Measurements from ENCODE around the gene BICRA.
"Not testable (repeated sequence)": the region's sequence is repeated elsewhere in the genome, so short reads cannot be mapped to it uniquely, and the experiment has no call there.

The BICRA gene

GRCh38 chr19:47633517-47633916, 24.6 kb downstream of the BICRA start:
- peaks cover 64% of the 10 kb centered on the region for H3K36me3 Mint-ChIP-seq (ENCODE audit: low read depth)
- DNase-seq, result no peak
- peaks cover 12% of the 10 kb centered on the region for H3K9me3 Mint-ChIP-seq
- peak overlapping the region; percentile 88 for H3K27ac Mint-ChIP-seq
- no peak for TF ChIP-seq CTCF (IDR thresholded peaks at IDR 0.05)
- peaks cover 33% of the 10 kb centered on the region for H3K4me1 Mint-ChIP-seq
- H3K4me3 Mint-ChIP-seq, result no peak overlapping the region
- H3K27me3 Mint-ChIP-seq (ENCODE audit: low read depth, poor library complexity), result no peaks in the 10 kb centered on the region

DNA sequence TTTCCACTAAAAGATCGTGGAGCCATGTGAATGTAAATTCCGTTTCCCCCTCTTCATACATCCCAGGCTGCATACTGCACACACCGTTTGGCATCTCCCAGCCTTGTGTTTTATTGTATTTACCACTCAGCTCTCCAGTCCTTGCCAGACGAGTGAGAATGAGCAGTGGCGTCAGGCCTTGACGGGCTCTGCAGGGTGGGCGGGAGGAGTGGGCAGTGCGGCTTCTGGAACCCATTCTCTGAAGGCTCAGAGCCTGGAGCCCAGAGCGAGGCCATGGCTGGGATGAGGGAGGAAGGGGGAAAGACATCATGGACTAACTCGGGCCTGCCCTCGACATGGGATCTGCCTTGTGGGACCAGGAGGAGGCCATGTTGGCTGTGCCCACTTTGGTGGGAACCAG, 25.1 kb downstream of the BICRA start:
- peak overlapping the region; percentile 91 for H3K27ac Mint-ChIP-seq
- TF ChIP-seq CTCF (IDR thresholded peaks at IDR 0.05), result no peak

GRCh38 chr19:47635152-47635754, 26.3 kb downstream of the BICRA start:
- Mint-ChIP-seq H3K36me3 (ENCODE audit: low read depth) (peaks cover 48% of the 10 kb centered on the region), H3K9me3 (peaks cover 12% of the 10 kb centered on the region), H3K27ac (peak overlapping the region; percentile 90), H3K4me1 (peaks cover 35% of the 10 kb centered on the region)
- not testable (repeated sequence) for DNase-seq; H3K27me3 Mint-ChIP-seq (ENCODE audit: low read depth, poor library complexity); H3K4me3 Mint-ChIP-seq

More for the DNA sequence above, 25.1 kb downstream of the BICRA start:
- Mint-ChIP-seq H3K36me3 (ENCODE audit: low read depth) (peaks cover 61% of the 10 kb centered on the region), H3K4me3 (no peak overlapping the region), H3K27me3 (ENCODE audit: low read depth, poor library complexity) (no peaks in the 10 kb centered on the region), H3K9me3 (peaks cover 12% of the 10 kb centered on the region), H3K4me1 (peaks cover 35% of the 10 kb centered on the region)
- DNase-seq, result no peak

- Mint-ChIP-seq H3K4me1 (peaks cover 27% of the 10 kb centered on the region), H3K4me3 (no peak overlapping the region), H3K36me3 (ENCODE audit: low read depth) (peaks cover 45% of the 10 kb centered on the region), H3K9me3 (peaks cover 12% of the 10 kb centered on the region), H3K27ac (peak overlapping the region; percentile 15), H3K27me3 (ENCODE audit: low read depth, poor library complexity) (no peaks in the 10 kb centered on the region)
- no peak for DNase-seq
- no peak for TF ChIP-seq CTCF (IDR thresholded peaks at IDR 0.05)
Observed at GRCh38 chr19:47637550-47637949, 28.6 kb downstream of the BICRA start.

GRCh38 chr19:47641891-47642485, 33.1 kb downstream of the BICRA start:
- H3K27me3 Mint-ChIP-seq (ENCODE audit: low read depth, poor library complexity), result no peaks in the 10 kb centered on the region
- H3K4me3 Mint-ChIP-seq, result no peak overlapping the region
- no peak overlapping the region for H3K27ac Mint-ChIP-seq
- peaks cover 49% of the 10 kb centered on the region for H3K36me3 Mint-ChIP-seq (ENCODE audit: low read depth)
- H3K9me3 Mint-ChIP-seq, result peaks cover 9% of the 10 kb centered on the region
- DNase-seq, result no peak
- H3K4me1 Mint-ChIP-seq, result peaks cover 24% of the 10 kb centered on the region
- TF ChIP-seq CTCF (IDR thresholded peaks at IDR 0.05), result no peak

DNA sequence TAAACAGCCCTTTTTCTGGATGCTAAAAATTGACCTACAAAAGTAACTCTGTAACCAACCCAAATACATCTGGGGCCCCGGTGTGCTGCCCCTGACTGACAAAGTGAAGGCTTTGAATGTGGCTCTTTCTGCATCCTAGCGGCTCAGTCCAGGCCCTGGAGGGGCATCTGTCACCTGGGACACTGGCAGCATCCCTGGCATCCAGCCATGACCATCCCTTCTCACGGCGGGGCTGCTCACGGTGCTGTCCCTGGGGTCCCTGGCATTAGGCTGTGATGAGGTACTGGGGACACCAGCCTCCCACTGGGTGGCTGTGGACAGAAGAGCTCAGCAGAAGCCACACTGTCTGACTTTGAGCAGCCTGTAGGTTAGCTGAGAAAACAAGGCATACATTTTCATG, 34.3 kb downstream of the BICRA start:
- Mint-ChIP-seq H3K27me3 (ENCODE audit: low read depth, poor library complexity) (peaks cover 3% of the 10 kb centered on the region), H3K9me3 (peaks cover 14% of the 10 kb centered on the region), H3K4me1 (peaks cover 26% of the 10 kb centered on the region), H3K27ac (peak overlapping the region; percentile 13), H3K36me3 (ENCODE audit: low read depth) (peaks cover 49% of the 10 kb centered on the region), H3K4me3 (no peak overlapping the region)
- no peak for TF ChIP-seq CTCF (IDR thresholded peaks at IDR 0.05)
- no peak for DNase-seq
